Hypothalamus (tissue), 51 donors: ENCODE results near the gene SAFB2.
"Not testable (repeated sequence)": the region's sequence is repeated elsewhere in the genome, so short reads cannot be mapped to it uniquely, and the experiment has no call there.

Experiments used
- DNase-seq, 51 donors: peaks; one replicate each; lab custom pipeline; 2025; lab: John Stamatoyannopoulos, UW

Gene SAFB2

DNA sequence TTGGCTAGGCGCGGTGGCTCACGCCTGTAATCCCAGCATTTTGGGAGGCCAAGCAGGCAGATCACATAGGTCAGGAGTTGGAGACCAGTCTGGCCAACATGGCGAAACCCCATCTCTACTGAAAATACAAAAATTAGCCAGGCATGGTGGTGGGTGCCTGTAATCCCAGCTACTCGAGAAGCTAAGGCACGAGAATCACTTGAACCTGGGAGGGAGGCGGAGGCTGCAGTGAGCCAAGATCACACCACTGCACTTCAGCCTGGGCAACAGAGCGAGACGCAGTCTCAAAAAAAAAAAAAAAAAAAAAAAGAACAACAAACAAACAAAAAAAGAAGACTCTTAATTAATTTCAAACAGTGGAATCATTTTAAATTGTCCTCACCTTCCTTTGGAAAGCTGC lies 13.8 kb downstream of the SAFB2 start:
- not testable (repeated sequence) for DNase-seq

DNA sequence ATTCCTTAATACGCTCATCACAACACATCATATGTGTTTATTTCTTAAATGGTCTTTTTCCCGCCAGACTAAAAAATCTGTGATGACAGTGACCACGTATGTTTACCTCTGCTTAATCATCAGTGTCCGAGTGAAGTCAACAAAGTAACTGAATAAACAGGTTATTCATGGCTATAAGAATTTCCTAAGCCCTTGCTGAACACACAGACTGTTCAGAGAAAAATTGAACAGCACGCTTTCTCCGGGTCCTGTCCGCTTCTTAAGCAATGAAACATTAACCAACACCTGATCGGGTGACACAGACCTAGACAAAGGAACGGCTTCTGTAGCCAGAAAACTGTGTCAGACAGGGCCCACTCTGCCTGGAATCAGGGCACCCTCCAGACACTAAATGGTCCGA lies 14.3 kb downstream of the SAFB2 start:
- no peak for DNase-seq

DNA sequence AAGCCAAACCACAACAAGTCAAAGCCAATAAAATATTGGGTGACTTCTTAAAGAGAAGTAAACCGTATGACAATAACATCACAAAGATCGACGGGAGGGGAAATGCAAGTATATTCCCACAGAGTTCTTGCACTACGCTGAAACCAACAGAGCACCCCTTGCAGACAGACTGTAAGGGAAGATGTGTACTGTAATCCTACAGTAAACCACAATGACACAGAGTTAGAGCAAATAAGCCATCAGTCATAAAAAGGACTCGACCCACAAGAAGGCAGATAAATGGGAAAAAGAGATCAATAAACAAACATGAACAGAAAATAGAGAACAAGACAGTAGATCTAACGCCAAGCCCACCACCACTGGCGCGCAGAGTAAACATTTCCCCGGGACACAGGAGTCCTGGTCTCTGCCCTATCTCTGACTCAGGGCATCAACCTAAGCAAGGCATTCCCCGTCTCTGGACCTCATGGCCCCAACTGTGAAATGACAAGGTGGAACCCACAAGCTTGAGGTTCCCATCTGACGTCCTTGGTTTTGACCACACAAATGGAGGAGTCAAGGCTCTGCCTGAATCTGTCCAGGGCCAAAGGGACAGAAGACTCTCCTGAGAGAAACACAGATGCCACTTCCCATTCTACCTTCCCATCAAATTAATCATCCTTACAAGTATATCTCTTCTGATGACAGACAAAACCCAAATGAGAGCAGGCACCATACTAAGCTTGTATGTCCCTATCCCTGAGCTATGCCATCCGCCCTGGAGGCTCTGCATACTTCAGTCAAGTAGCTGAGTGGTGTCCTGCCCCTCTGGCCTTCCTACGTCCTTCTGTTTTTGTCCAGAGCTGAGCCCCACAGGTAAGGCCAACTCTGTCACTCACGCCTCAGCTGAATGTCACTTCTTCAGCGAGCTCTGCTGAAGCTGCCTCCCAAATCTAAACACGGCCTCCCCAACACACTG lies 15.0 kb downstream of the SAFB2 start:
- DNase-seq = no peak

DNA sequence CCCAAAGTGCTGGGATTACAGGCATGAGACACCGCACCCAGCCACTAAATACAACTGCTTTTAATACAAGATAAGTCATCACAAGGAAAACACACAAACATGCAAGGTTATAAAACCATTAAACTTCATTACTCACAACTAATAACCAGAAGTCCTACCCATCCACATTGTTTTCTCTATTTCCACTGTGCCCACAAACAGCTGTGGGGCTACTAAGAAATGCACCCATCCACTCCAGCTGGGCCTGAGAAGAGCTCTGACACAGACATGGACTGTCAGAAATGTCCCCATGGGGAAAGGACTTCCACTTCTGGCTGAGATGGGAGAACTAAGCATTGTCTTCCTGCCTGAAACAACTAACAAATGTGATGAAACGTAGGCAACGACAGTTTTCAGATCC lies 17.2 kb downstream of the SAFB2 start:
- DNase-seq = no peak

DNA sequence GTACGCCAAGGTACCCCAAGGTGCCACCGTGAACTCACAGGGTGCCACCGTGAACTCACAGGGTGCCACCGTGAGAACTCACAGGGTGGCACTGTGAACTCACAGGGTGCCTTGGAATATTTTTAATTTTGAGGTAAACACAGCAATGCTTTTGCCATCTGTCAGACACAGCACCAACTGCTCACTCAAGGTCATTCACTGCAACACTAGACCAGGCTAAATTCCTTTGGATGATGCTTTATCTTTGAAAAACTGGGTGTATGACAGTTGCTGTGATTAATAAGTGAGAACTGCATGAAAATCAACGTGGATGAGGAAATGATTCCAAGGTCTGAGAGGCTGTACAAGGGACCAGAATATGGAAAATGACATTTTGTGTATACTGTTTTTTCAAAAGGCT lies 18.9 kb downstream of the SAFB2 start:
- DNase-seq = no peak

DNA sequence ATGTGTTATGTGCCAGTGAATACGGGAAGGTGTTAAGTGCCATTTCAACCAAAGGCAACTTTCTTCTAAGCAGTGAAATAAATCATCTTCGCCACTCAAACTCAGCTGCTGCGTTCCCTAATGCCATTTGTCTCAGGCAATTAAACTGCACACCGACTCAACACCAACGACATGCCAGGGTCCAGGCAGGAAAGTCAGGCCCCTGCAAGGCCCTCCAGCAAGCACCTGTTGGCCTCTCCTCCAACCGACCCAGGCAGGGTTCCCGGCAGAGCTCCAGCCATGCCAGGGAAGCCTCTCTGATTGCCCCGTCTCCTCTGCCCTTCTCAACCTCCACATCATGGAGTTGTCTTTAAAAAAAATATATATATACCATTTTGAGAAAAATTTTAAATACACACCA lies 21.8 kb downstream of the SAFB2 start:
- no peak for DNase-seq

DNA sequence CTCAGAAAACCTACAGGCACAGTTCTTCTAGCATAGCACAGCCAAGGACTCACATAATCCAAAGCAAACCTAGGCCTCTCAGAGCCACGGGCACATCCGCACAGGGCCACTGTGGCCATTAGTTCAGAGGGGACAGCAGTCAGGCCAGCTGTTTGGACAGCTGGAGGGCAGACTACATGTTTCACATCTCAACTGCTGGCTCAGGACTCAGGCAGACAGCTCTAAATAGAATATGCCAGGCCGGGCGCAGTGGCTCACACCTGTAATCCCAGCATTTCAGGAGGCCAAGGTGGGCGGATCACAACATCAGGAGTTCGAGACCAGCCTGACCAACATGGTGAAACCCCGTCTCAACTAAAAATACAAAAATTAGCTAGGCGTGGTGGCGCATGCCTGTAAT lies 26.8 kb downstream of the SAFB2 start:
- no peak for DNase-seq

DNA sequence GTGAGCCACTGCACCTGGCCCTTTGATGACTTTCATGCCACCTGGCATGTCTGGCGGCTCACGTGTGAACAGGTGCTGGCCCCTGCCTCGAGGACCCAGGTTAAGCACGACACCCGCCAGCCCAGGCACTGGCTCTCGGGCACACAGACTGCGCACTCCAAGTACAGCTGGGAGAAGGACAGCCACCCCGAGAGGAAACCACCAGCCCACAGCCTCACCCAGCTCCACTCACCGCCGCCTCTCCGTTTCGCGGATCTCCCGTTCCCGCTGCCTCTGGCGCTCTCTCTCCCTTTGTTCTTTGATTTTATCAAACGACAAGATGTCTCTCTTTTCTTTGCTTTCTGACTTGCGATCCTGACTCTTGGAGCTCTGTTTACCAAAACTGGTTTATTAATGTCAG lies 27.4 kb downstream of the SAFB2 start:
- DNase-seq = no peak

DNA sequence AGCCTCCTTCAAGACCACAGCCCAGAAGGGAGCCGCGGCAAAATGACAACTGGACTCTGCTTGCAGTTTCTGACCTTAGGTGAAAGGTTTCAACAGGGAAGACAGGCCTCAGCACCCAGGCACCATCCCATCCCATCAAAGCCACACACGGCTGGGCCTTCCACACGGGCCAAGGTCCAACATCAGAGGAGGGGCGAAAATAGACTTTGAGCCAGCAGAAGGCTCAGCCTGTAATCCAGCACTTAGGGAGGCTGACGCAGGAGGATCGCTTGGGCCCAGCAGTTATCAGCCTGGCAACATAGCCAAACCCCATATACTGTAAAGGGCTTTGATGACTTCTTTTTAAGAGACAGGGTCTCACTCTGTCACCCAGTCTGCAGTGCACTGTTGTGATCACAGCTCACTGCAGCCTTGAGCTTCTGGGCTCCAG lies 28.0 kb downstream of the SAFB2 start:
- DNase-seq = no peak

DNA sequence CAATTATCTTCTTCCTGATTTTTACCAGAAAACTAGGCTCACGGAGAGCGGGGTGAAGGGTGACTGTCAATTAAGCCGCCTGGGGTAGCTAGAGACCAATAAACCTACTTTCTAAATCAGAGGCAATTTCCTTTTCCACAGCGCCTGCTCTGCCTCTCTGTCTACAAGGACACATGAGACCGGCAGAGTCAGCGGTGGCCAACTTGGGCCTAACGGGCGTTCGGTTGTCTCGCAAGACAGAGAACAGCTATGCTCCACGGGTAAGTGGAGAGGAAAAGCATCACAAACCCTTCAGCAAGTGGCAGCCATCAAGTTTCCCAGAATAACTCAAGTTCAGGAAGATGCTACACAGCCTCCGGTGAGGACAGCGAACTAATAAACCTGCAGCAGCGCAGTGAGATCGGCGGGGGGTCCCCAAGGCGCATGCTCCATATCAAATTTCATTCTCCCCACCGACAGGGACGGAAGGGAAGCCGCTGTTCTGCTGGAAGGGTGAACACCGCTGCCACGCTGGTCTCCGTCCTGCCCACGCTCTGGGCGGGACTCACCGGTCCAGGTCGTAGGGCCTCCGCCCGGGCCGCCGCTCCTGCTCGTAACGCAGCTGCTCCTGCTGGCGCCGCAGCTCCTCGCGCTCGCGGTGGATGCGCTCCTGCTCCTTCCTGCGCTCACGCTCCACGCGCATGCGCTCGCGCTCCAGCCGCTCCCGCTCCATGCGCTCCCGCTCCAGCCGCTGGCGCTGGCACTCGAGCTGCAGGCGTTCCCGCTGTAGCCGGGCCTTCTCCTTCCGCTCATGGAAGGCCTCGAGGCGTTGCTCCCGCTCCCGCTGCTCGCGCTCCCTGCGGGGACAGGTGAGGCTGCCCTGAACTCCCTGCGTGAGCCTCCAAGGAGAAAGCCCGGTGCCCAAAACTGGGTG lies 29.0 kb downstream of the SAFB2 start:
- no peak for DNase-seq

DNA sequence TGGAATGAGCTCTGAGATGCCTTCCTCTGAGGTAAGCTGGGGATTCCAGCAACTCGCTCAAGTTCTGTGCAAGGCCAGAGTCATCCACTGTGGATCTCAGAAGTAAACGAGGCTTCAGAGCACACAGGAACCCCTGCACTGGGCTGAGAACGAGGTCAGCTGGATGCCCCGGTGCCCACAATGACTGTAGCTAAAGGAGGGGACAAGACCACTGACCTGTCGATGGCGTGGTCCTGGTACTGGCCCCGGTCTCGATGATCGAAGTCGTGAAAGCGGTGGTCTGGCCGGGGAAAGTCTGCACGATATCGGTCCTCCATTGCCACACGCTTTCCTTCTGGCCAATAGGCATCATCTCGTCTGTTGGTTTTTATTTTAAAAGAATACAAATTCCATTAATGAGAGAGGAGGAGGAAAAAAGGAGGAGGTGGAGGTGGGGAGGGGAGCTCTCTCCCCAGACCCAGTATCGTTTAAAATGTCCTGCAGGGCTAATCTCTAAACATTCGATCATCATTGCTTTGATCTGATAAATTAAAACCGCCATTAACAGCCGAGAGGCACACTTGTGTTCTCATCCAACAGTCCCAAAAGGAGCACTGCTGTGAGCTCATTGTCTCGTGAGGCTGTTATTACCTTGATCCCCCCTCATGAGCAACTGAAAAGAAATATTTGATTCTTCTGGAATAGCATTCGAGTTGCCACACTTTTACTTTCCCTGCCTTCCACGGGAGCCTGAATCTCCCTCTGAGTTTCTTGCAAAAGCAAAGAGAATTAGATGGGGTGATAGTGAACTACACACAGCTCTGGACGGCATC lies 29.8 kb downstream of the SAFB2 start:
- no peak for DNase-seq

DNA sequence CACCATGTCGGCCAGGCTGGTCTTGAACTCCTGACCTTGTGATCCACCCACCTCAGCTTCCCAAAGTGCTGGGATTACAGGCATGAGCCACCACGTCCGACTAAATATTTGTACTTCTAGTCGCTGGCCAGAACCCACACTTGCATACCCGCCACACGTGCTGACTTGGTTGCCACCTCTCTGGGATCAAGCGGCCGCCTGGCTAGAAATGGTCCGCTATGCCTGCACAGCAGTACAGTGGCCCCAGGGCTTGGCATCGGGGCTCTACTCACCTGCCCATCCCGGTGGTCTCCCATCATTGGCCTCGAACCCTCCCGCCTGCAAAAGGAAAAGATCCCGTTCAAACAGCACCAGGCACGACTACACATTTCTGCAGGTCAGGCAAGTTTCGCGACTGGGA lies 31.1 kb downstream of the SAFB2 start:
- no peak for DNase-seq

DNA sequence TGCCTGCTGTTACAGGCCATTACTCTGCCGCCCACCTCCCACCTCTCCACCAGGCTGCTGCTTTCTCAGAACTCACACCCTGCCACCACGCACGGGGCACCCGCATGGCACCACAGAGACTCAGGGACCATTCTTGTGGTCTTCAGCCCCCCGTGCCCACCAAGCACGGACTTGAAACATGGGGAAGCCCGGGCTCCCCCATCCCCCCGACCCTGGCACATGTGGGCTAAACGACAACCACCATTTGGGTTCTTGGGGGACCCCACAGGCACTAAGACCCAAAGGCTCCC lies 31.8 kb downstream of the SAFB2 start:
- no peak for DNase-seq

DNA sequence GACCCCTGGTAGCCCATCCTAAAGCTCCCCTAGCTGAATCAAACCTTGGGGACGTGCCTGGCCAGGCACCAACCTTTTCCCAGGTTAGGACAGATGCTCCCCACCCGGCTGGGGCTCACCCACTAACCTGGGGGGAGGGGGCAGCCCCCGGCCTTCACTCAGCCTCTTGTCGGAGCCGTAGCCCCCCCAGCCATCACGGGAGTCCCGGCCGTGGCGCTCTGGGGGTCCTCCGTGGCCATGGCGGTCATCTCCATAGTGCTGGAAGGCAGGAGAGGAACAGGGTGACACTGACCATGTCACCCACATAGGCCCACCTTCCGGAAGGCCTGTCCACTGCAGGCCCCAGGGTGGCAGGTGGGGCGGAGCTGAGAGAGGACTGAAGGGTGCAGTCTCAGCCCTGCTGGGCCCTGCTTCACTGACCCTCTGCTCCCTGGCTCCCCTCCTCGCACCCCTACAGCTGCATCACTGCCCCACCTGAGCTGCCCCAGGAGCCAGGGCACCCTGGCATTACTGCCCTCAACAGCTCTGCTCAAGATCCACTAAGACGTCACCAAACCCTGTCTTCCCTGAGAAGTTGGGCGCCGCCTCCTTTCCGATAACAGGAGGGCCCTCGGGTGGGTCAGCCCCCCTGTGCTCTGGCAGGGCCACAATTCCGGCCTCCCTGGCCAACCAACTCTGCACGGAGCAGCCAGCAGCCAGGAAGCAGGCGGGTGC lies 32.3 kb downstream of the SAFB2 start:
- DNase-seq = no peak

DNA sequence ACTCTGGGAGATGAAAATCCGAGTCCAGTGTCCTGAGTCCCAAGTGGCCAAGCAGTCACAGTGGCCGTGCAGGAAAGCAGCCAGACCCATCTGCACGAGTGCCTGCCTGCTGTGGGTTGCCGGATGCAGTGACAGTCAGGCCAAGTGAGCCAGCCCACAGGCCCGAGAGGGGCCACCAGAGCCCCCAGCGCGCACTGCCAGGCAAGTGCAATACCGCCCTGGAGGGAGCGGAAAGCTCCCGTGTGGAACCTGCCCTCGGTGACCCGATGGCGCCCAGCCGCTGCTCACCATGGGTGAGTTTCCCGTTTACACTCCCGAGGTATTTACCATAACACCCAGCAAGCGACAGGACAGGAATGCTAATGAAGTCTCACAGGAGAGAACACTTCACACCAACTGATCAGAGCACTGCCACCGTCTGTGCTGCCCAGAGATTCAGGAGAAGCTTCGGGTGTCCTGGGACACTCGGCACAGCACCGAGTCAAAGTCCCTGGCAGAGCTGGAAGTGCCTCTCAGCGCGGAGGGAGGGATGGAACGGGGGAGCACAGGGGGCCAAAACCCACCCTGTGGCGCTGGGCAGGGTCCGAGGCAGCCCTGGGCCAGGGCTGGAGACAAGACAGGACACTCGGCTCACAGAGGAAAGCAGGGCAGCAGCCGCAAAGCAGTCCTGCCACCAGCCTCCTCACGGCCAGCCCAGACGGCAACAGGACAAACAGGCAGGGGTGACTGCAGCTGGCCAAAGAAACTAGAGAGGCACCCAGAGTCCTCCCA lies 33.5 kb downstream of the SAFB2 start:
- DNase-seq = peak in 1 of 51 donors; percentile 6

DNA sequence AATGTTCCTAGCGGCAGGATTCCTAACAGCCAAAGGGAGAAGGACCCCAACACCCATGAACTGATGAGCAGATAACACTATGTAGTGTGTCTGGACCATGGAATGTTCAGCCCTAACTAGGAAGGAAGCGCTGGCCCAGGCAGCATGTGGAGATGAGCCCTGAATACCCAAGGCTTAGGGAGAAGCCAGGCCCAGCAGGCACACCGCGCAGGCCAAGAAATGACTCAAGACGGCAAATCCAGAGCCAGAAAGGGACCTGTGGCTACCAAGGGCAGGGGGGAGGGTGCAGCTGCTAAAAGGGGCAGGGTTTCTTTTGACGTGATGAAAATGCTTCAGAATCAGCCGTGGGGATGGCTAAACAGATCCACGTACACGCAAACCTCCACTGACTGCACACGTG lies 34.1 kb downstream of the SAFB2 start:
- DNase-seq = peak in 18 of 51 donors; percentile 5 to 46 (median 23)

DNA sequence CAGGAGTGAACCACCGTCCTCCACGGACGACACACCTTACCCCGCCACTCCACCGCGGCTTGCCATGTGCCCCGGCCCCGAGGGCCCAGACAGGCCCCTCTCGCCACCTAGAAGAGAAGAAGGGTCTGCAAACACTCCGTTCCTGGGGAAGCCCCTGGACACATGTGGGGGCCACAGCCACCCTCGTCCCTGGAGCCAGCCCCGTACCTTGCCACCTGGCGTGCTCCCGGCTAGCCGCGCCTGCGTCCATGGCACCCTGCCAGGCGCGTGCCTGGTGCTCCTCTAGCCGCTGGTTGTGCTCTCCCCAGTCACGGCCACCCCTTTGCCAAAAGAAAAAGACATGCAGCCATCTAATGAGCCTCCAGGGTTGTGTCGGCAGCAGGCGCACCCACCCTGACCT lies 34.9 kb downstream of the SAFB2 start:
- no peak for DNase-seq

DNA sequence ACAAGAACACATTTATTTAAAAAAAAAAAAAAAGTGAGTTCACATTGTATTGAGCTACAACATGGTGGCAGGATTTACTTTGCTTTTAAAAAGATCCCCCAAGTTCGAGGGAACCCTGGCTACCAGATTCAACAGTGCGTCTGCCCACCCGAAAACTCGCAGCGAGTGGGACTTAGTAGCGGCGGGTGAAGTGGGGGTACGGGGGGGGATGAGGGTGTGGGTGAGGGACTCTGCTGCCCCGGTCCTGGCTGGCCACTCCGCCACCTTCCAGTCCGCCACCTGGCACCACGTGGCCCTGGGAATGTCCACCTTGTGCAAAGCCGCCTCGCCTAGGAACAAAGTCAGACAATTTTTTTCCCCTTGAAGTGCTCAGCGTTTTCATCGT lies 35.5 kb downstream of the SAFB2 start:
- DNase-seq = no peak

DNA sequence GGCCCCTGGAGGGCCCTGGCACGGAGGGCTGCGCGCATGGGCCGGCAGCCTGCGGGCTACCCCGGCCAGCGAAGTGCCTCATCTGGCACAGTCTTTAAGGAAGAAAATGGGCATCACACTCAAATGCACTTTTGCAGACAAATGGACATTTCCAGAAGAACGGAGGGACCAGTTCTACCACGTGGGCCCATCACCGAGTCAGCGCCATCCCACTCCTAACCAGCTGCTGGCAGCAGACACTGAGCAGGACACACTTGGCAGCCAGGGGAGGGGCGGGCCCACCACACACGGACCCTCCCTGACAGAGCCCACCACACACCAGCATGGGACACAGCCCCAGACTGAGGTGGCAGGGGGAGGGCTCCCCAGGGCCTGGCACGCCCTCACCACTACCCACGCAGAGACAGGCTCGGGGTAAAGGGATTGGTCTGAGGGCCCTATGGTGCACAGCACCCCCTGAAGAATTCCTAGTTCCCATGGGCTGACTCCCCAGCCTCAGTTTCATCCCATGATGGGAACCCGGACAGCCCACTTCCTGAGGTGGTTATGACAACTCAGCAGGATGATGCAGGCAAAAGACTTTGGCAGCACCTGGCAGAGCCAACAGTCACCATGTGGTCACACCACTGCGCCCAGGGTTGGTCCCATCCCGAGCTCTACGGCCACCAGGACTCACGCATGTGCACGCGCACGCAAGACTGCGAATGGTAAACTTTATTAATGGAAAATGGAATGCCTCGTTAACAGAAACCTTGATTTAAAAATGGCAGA lies 36.1 kb downstream of the SAFB2 start:
- DNase-seq = peak in 13 of 51 donors; percentile 32 to 66 (median 54)
